ENCODE results near the gene NMNAT3.

Gene NMNAT3

DNA sequence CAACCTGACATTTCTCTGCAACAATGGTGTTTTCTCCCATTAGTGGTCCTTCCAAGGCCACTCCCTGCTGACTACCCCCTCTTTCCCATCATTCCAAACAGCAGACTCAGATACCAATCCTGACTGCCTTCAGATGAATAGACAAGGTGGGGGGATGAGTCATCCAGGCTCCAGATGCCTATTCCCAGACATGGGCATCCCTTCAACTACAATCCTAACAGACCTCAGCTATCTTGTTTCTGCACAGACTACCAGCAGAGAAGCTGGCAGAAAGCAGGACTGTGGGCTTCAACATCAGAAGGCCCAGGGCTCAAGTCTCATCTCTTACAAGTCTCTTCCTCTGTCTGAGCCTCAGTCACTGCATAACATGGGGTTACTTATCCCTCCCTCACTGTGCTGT, 140.4 kb downstream of the NMNAT3 start:
- DNase-seq (ENCODE audit: insufficient read length), result no peak
- no peak for FAIRE-seq
- TF ChIP-seq POLR2A (IDR thresholded peaks at IDR 0.05; ENCODE audit: low read depth, low read length) (no peak), TAF1 (IDR thresholded peaks at IDR 0.05; ENCODE audit: borderline replicate concordance, low read depth, low read length) (no peak)

DNA sequence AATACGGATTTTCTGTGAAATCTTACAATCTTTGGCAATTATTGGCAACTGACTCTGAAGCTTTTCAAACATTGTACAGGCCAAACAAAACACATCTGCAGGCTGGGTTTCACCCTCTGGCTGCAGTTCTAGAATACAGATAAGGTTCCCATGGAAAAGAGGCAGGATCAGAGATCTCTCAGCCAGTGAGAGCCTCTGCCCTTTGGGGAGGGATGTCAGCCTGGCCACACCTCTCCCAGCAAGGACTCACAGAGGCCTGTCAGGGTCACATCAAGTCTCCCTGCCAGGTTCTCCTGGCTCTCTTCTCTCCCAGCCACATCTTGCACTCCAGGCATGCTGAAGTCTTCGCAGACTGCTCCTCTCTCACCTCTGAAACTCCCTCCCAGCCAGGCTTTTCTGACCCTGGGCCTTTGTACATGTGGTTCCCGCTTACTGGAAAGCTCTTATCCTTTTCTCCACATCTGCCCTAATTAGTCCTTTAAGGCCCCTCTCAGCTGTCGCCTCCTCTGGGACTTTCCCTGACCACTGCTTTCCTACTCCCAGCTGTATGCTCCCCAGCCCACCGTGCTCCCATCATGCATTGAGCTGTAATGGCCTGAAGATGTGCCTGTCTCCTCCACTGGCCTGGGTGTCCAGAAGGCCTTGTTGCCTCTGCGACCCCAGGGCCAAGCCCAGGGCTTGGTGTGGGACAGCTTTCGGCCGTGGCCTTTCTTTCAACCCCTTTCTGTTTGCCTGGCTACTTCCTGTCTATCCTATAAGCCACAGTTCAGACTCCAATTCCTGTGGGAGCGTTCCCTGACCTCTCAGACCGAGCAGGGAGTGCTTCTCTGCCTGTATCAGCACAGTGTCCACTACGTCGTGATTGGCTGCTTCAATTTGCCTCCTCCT, 142.5 kb downstream of the NMNAT3 start:
- TF ChIP-seq POLR2A (IDR thresholded peaks at IDR 0.05; ENCODE audit: low read depth, low read length), result no peak
- no peak for TF ChIP-seq TAF1 (IDR thresholded peaks at IDR 0.05; ENCODE audit: borderline replicate concordance, low read depth, low read length)
- no peak for TF ChIP-seq POLR2AphosphoS5 (IDR thresholded peaks at IDR 0.05; ENCODE audit: low read depth, low read length)
- FAIRE-seq (no peak), DNase-seq (ENCODE audit: insufficient read length) (no peak)

GRCh38 chr3:139534455-139534812, 143.3 kb downstream of the NMNAT3 start:
- FAIRE-seq, result no peak

DNA sequence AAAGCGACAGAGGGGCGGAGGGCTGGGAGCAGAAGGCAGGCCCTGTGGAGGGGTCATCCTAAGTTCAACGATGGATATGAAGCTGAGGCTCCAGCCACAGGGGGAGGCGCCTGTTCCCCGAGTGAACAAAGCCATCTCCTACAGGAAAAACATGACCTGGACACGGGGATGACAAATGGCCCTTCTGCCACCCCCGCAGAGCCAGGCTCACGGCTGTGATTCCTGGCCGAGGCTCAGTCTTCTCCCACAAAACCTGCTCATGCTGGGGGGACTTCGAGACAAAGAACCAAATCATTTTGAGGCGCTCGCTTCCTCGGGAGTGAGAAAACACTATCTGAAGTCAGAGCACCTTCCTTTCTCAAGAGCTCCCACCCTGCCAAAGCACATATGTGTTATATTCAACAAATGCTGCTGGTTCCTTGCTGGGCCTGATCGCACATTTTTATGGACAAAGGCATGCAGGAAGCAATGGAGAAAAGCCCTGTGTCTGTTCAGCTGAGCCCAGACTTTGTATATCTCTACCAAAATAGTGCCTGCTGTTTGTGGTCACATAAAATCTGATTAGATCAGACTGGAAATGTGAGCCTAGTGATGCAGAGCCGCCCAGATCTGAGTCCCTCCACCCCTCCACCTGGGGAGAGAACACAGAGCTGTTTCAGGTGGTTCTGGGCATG, 143.9 kb downstream of the NMNAT3 start:
- FAIRE-seq (no peak), DNase-seq (ENCODE audit: insufficient read length) (no peak)
- TF ChIP-seq POLR2AphosphoS5 (IDR thresholded peaks at IDR 0.05; ENCODE audit: low read depth, low read length), result no peak
- no peak for TF ChIP-seq POLR2A (IDR thresholded peaks at IDR 0.05; ENCODE audit: low read depth, low read length)
- TF ChIP-seq TAF1 (IDR thresholded peaks at IDR 0.05; ENCODE audit: borderline replicate concordance, low read depth, low read length), result no peak

More at GRCh38 chr3:139534455-139534812, 143.3 kb downstream of the NMNAT3 start:
- no peak for TF ChIP-seq TAF1 (IDR thresholded peaks at IDR 0.05; ENCODE audit: borderline replicate concordance, low read depth, low read length)
- no peak for TF ChIP-seq POLR2AphosphoS5 (IDR thresholded peaks at IDR 0.05; ENCODE audit: low read depth, low read length)
- no peak for TF ChIP-seq POLR2A (IDR thresholded peaks at IDR 0.05; ENCODE audit: low read depth, low read length)
- DNase-seq (ENCODE audit: insufficient read length), result no peak

DNA sequence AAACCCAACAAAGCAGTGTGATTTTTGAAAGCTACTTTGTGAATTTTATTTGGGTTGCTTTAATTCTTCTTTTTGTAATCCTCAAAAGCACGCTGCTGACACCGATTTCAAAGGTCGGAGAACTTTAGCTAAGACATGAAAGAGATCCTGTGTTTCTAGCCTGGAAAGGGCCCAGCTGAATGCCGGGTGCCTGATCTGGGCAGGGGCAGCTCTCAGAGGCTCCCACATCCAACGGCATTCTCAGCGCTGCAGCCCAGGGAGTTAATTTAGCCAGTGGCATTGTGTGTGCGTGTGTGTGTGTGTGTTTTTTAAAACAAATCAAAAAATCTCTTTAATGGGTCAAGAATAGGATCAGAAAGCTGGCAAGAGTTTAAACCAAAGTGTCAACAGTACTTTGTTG, 144.8 kb downstream of the NMNAT3 start:
- no peak for FAIRE-seq
- TF ChIP-seq TAF1 (IDR thresholded peaks at IDR 0.05; ENCODE audit: borderline replicate concordance, low read depth, low read length) (no peak), POLR2AphosphoS5 (IDR thresholded peaks at IDR 0.05; ENCODE audit: low read depth, low read length) (no peak), POLR2A (IDR thresholded peaks at IDR 0.05; ENCODE audit: low read depth, low read length) (no peak)
- no peak for DNase-seq (ENCODE audit: insufficient read length)

DNA sequence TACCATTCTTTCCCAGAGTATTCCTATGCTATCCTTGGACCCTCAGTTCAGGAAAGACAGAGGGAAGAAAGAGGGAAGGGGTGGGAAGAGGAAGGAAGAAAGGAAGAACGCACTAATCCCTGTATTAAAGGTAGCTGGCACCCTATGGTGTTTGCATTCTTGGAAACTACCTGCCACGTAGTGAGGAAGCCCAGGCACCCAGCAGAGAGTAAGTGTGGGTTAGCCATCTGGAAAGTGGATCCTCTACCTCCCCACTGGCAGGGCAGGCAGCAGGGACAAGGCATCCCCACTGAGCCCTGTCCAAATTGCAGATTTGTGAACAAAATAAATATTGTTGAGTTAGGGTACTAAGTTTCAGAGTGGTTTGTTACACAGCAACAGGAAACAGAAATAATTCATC, 147.1 kb downstream of the NMNAT3 start:
- DNase-seq (ENCODE audit: insufficient read length), result no peak
- TF ChIP-seq TAF1 (IDR thresholded peaks at IDR 0.05; ENCODE audit: borderline replicate concordance, low read depth, low read length), result no peak
- no peak for TF ChIP-seq POLR2A (IDR thresholded peaks at IDR 0.05; ENCODE audit: low read depth, low read length)
- no peak for TF ChIP-seq POLR2AphosphoS5 (IDR thresholded peaks at IDR 0.05; ENCODE audit: low read depth, low read length)
- no peak for FAIRE-seq

DNA sequence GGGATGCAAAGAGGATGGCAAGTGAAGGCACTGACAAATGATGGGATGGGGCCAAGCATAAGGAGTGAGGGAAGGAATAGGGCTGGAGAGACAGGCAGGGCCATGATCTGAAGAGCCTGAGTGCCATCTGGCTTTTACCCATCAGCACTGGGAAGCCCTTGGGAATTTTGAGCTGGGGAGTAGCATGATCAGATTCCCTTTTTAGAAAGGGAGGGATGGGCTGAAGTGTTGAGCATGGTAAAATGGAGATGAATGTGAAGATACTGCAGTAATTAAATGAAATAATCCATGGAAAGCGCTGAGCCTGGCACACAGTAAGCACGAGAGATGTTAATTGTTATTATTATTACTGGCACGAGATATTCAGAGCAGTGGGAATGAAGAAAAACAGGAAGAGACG, 148.1 kb downstream of the NMNAT3 start:
- no peak for FAIRE-seq
- no peak for DNase-seq (ENCODE audit: insufficient read length)
- TF ChIP-seq POLR2AphosphoS5 (IDR thresholded peaks at IDR 0.05; ENCODE audit: low read depth, low read length) (no peak), POLR2A (IDR thresholded peaks at IDR 0.05; ENCODE audit: low read depth, low read length) (no peak), TAF1 (IDR thresholded peaks at IDR 0.05; ENCODE audit: borderline replicate concordance, low read depth, low read length) (no peak)

DNA sequence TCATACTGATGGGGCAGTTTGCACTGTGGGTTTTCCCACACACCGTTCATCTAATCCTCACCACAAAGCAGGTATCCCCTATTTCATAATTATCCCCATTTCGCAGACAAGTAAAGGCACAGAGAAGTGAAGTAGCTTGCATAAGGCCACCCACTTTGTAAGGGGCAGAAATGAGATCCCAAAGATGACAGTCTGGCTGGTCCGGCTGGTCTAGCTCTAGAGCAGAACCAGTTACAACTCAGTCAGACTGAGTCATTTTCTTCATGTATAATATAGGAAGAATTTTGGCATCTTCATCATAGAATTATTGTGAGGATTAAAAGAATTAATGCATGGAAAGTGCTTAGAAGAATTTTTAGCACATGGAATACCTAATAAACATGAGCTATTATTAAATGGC, 148.8 kb downstream of the NMNAT3 start:
- FAIRE-seq (no peak), DNase-seq (ENCODE audit: insufficient read length) (no peak)
- no peak for TF ChIP-seq POLR2A (IDR thresholded peaks at IDR 0.05; ENCODE audit: low read depth, low read length)
- no peak for TF ChIP-seq TAF1 (IDR thresholded peaks at IDR 0.05; ENCODE audit: borderline replicate concordance, low read depth, low read length)
- TF ChIP-seq POLR2AphosphoS5 (IDR thresholded peaks at IDR 0.05; ENCODE audit: low read depth, low read length), result no peak

- TF ChIP-seq POLR2A (IDR thresholded peaks at IDR 0.05; ENCODE audit: low read depth, low read length) (no peak), POLR2AphosphoS5 (IDR thresholded peaks at IDR 0.05; ENCODE audit: low read depth, low read length) (no peak), TAF1 (IDR thresholded peaks at IDR 0.05; ENCODE audit: borderline replicate concordance, low read depth, low read length) (no peak)
- DNase-seq (ENCODE audit: insufficient read length) (no peak), FAIRE-seq (no peak)
Observed at GRCh38 chr3:139528281-139528680, 149.5 kb downstream of the NMNAT3 start.

- no peak for FAIRE-seq
- DNase-seq (ENCODE audit: insufficient read length), result no peak
- TF ChIP-seq POLR2AphosphoS5 (IDR thresholded peaks at IDR 0.05; ENCODE audit: low read depth, low read length), result no peak
- no peak for TF ChIP-seq TAF1 (IDR thresholded peaks at IDR 0.05; ENCODE audit: borderline replicate concordance, low read depth, low read length)
- TF ChIP-seq POLR2A (IDR thresholded peaks at IDR 0.05; ENCODE audit: low read depth, low read length), result no peak
Observed at GRCh38 chr3:139527265-139527664, 150.5 kb downstream of the NMNAT3 start.

DNA sequence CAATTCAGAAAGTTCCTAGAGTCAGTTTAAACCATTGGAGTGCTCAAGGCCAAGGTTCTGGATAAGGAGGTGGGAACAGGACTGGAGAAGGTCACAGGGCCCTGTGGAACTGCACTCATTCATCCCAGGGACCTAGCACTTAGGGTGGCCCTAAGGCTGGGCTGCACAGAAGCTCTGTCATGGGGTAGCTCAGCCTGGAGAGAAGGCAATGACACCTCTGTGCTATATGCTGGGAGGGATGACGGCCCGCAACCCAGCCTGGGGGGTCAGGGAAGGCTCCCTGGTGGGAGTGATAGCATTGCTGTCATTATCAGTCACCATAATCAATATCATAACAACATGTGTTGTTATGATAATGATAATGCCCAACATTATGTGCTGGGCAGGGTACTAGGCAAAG, 151.6 kb downstream of the NMNAT3 start:
- DNase-seq (ENCODE audit: insufficient read length) (no peak), FAIRE-seq (no peak)
- TF ChIP-seq TAF1 (IDR thresholded peaks at IDR 0.05; ENCODE audit: borderline replicate concordance, low read depth, low read length), result no peak
- no peak for TF ChIP-seq POLR2AphosphoS5 (IDR thresholded peaks at IDR 0.05; ENCODE audit: low read depth, low read length)
- TF ChIP-seq POLR2A (IDR thresholded peaks at IDR 0.05; ENCODE audit: low read depth, low read length), result no peak
